Stimulated activated CD8-positive, alpha-beta memory T cell treated with anti-CD3 and anti-CD28 coated beads, Interleukin-15, amount 100 ng/mL, for 24 hours (primary cell): Measurements from ENCODE around the gene FAM72A.
"Not testable (repeated sequence)": the region's sequence is repeated elsewhere in the genome, so short reads cannot be mapped to it uniquely, and the experiment has no call there.

ENCODE experiments used
- DNase-seq: peaks from one replicate; pipeline ENCODE4 v3.0.0-alpha.2; 2020; ENCODE audit warnings: low read depth

FAM72A gene

GRCh38 chr1:206167350-206168029, 35.1 kb downstream of the FAM72A start:
- not testable (repeated sequence) for DNase-seq

GRCh38 chr1:206145771-206146290, 56.8 kb downstream of the FAM72A start:
- DNase-seq: no peak

DNA sequence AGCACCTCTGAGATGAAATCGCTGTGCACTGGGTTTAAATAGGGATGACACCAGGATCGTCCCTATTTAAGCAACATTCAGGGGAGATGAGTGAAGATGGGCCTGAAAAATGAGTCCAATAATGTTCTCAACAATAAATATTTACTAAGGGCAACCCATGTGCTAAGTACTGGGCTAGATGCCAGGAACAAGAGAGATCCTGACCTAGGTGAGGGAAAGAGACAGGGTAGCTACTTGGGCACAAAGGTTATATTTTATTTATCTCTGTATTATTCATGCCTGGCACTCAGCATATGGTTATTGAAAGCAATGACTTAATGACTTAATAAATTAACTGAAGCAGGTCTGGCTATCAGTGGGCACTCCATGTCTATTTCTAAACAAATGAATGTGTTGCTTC, 58.0 kb downstream of the FAM72A start:
- DNase-seq: no peak

- no peak for DNase-seq
Measured at GRCh38 chr1:206143537-206144172, 59.0 kb downstream of the FAM72A start.

DNA sequence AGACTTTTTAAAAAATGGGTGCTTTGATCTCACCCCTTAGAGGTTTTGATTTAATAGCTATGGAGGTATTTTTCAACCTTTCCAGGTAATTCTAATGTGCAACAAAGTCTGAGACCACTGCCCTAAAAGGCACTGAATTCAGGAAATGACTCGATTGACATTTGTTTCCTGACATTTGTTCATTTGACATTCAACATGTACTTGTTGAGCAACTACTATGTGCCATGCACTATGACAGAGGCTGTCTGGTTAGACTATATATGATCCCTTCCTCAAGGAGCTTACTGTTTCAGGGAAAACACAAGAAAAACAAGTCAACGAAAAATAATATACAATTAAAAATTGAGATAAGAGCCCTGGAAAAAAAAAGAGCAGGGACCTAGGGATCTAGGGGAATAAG, 59.9 kb downstream of the FAM72A start:
- DNase-seq: no peak

- DNase-seq: no peak
Measured at GRCh38 chr1:206142011-206142410, 60.6 kb downstream of the FAM72A start.

DNA sequence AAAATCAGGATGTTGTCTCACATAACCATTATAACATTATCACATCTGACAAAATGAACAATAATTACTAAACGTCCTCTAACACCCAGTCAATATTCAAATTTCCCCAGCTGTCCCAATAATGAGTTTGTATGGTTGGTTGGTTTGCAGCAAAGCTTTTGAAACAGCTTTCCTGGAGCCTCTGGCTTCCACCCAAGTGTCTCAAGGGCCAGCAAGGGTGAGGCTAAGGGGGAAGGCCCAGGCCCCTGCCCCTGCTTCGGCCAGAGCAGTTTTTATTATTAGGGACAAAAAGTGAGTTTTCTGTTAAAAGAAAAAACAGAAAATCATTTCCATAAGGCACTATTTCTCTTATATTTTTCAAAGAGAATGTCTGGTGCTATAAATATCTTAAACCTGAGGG, 66.4 kb downstream of the FAM72A start:
- no peak for DNase-seq
